ENCODE data around the gene FXYD1. TPM values are rescaled to one million over a fixed set of nuclear protein-coding genes. Genes with fewer than 3 reads are reported as not detected.

Gene FXYD1
- total and polyA plus RNA-seq, 3 donors from 2014 or later: 2.3 to 48.5 (median 11.1) TPM

GRCh38 chr19:35104361-35104760 lies 34.3 kb upstream of the FXYD1 start:
- no peak overlapping the region for H3K27ac ChIP-seq
- DNase-seq: no peak
- H3K4me3 ChIP-seq: no peak overlapping the region
- TF ChIP-seq, protein P1, sequence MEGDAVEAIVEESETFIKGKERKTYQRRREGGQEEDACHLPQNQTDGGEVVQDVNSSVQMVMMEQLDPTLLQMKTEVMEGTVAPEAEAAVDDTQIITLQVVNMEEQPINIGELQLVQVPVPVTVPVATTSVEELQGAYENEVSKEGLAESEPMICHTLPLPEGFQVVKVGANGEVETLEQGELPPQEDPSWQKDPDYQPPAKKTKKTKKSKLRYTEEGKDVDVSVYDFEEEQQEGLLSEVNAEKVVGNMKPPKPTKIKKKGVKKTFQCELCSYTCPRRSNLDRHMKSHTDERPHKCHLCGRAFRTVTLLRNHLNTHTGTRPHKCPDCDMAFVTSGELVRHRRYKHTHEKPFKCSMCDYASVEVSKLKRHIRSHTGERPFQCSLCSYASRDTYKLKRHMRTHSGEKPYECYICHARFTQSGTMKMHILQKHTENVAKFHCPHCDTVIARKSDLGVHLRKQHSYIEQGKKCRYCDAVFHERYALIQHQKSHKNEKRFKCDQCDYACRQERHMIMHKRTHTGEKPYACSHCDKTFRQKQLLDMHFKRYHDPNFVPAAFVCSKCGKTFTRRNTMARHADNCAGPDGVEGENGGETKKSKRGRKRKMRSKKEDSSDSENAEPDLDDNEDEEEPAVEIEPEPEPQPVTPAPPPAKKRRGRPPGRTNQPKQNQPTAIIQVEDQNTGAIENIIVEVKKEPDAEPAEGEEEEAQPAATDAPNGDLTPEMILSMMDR (IDR thresholded peaks at IDR 0.05): no peak
- no peak for TF ChIP-seq POLR2A (IDR thresholded peaks at IDR 0.05)
- H3K27me3 ChIP-seq: no peaks in the 10 kb centered on the region
- H3K36me3 ChIP-seq (ENCODE audit: low read depth, missing control alignments): no peaks in the 10 kb centered on the region
- H3K4me1 ChIP-seq: no peaks in the 10 kb centered on the region
- 82 to 87% methylated on average over 5 to 11 of the region's 11 CpGs for WGBS, 2 donors
- intact Hi-C loops (cut with DNase I; ENCODE audit: low total_unique reads): no loop called here
- H3K9me3 ChIP-seq: no peaks in the 10 kb centered on the region

- Histone ChIP-seq H3K4me1 (no peaks in the 10 kb centered on the region), H3K9me3 (no peaks in the 10 kb centered on the region), H3K27ac (no peak overlapping the region), H3K4me3 (no peak overlapping the region), H3K27me3 (no peaks in the 10 kb centered on the region), H3K36me3 (ENCODE audit: low read depth, missing control alignments) (no peaks in the 10 kb centered on the region)
- TF ChIP-seq POLR2A (IDR thresholded peaks at IDR 0.05): no peak
- TF ChIP-seq, protein P1 (IDR thresholded peaks at IDR 0.05): no peak
- 94 to 95% methylated on average over 6 of the region's 6 CpGs for WGBS, 2 donors
- no peak for DNase-seq
- intact Hi-C loops (cut with DNase I; ENCODE audit: low total_unique reads): no loop called here
Measured at GRCh38 chr19:35105047-35105410, 33.6 kb upstream of the FXYD1 start.

- Histone ChIP-seq H3K27ac (no peak overlapping the region), H3K4me1 (no peaks in the 10 kb centered on the region), H3K9me3 (no peaks in the 10 kb centered on the region), H3K27me3 (no peaks in the 10 kb centered on the region), H3K4me3 (no peak overlapping the region), H3K36me3 (ENCODE audit: low read depth, missing control alignments) (no peaks in the 10 kb centered on the region)
- TF ChIP-seq, protein P1 (IDR thresholded peaks at IDR 0.05): no peak
- no peak for TF ChIP-seq POLR2A (IDR thresholded peaks at IDR 0.05)
- 88 to 91% methylated on average over 30 of the region's 30 CpGs for WGBS, 2 donors
- intact Hi-C loops (cut with DNase I; ENCODE audit: low total_unique reads): no loop called here
- no peak for DNase-seq
Measured at GRCh38 chr19:35105411-35106290, 33.0 kb upstream of the FXYD1 start.

DNA sequence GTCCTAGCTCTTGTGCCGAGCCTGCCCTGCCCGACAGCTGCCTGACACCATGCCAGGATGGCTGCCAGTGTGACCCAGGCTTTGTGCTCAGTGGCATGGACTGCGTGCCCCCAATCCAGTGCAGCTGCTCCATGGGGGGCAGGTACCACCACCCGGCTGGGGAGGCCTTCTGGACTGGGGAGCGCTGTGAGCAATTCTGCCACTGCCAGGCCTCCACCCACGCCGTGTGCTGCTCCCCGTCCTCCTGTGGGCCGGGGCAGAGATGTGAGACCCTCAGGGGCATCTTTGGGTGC lies 32.4 kb upstream of the FXYD1 start:
- H3K36me3 ChIP-seq (ENCODE audit: low read depth, missing control alignments): no peaks in the 10 kb centered on the region
- H3K27me3 ChIP-seq: no peaks in the 10 kb centered on the region
- no peaks in the 10 kb centered on the region for H3K4me1 ChIP-seq
- intact Hi-C loops (cut with DNase I; ENCODE audit: low total_unique reads): no loop called here
- TF ChIP-seq, protein P1 (IDR thresholded peaks at IDR 0.05): no peak
- TF ChIP-seq POLR2A (IDR thresholded peaks at IDR 0.05): no peak
- no peak overlapping the region for H3K27ac ChIP-seq
- no peaks in the 10 kb centered on the region for H3K9me3 ChIP-seq
- no peak for DNase-seq
- H3K4me3 ChIP-seq: no peak overlapping the region
- WGBS, 2 donors: 85 to 95% methylated on average over 4 to 9 of the region's 9 CpGs

Measured in testis (tissue), 3 donors.